ENCODE measurements around the gene TST.

- TF ChIP-seq CTCF (conservative IDR thresholded peaks at IDR 0.05; ENCODE audit: low read length): peak; percentile 50
- no peak for TF ChIP-seq EZH2phosphoT487 (IDR thresholded peaks at IDR 0.05; ENCODE audit: borderline replicate concordance)
Observed at GRCh38 chr22:37030560-37031281, 11.5 kb upstream of the TST start.
